Measurements from ENCODE around the gene TBC1D21.

Gene TBC1D21

GRCh38 chr15:73850228-73850627 lies 23.1 kb upstream of the TBC1D21 start:
- H3K4me3 ChIP-seq (ENCODE audit: low read depth, low read length): no peak overlapping the region
- TF ChIP-seq CTCF (IDR thresholded peaks at IDR 0.05; ENCODE audit: low read depth, low read length): no peak

GRCh38 chr15:73851689-73852088 lies 21.7 kb upstream of the TBC1D21 start:
- no peak overlapping the region for H3K4me3 ChIP-seq (ENCODE audit: low read depth, low read length)
- no peak for TF ChIP-seq CTCF (IDR thresholded peaks at IDR 0.05; ENCODE audit: low read depth, low read length)

- no peak overlapping the region for H3K4me3 ChIP-seq (ENCODE audit: low read depth, low read length)
- no peak for TF ChIP-seq CTCF (IDR thresholded peaks at IDR 0.05; ENCODE audit: low read depth, low read length)
Measured at GRCh38 chr15:73852507-73852906, 20.9 kb upstream of the TBC1D21 start.

GRCh38 chr15:73854265-73854664 lies 19.1 kb upstream of the TBC1D21 start:
- TF ChIP-seq CTCF (IDR thresholded peaks at IDR 0.05; ENCODE audit: low read depth, low read length): no peak
- H3K4me3 ChIP-seq (ENCODE audit: low read depth, low read length): no peak overlapping the region

- H3K4me3 ChIP-seq (ENCODE audit: low read depth, low read length): no peak overlapping the region
- no peak for TF ChIP-seq CTCF (IDR thresholded peaks at IDR 0.05; ENCODE audit: low read depth, low read length)
Measured at GRCh38 chr15:73856458-73857192, 16.7 kb upstream of the TBC1D21 start.

GRCh38 chr15:73857193-73857920 lies 16.0 kb upstream of the TBC1D21 start:
- no peak overlapping the region for H3K4me3 ChIP-seq (ENCODE audit: low read depth, low read length)

More at GRCh38 chr15:73857193-73857920, 16.0 kb upstream of the TBC1D21 start:
- no peak for TF ChIP-seq CTCF (IDR thresholded peaks at IDR 0.05; ENCODE audit: low read depth, low read length)
